Neural progenitor cell (in vitro differentiated cells): ENCODE results near the gene KCNK1.

Experiments used
- CTCF ChIP-seq: fragments of 200-600 bp; sonication (generic); IDR thresholded peaks from 2 replicates; pipeline ENCODE4 v1.5.1; 2017; ENCODE audit warnings: antibody characterized with exemption, mild to moderate bottlenecking
- EZH2 ChIP-seq: fragments of 200-600 bp; sonication (generic); IDR thresholded peaks from 2 replicates; pipeline ENCODE4 v1.6.1; 2017; ENCODE audit warnings: antibody characterized with exemption, mild to moderate bottlenecking, moderate library complexity
- EZH2phosphoT487 ChIP-seq: fragments of 200-600 bp; sonication (generic); IDR thresholded peaks from 2 replicates; pipeline ENCODE4 v1.6.1; 2017; ENCODE audit warnings: antibody characterized with exemption

DNA sequence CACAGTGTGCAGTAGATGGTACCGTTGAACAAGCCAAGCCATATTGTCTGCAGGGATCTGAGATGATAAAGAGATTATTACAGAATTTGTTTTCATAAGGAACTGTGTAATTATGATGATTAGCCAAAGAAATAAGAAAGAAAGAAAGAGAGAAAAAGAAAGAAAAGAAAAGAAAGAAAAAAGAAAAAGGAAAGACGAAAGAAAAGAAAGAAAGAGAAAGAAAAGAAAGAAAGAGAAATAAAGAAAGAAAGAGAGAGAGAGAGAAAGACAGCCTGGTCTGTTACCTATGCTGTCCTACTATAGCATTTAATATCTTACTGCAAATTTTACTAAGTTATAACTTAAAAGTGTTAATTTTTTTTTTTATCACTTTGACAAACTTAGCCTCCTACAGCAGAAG lies 43.6 kb downstream of the KCNK1 start:
- TF ChIP-seq CTCF = no peak
- TF ChIP-seq EZH2phosphoT487 = no peak
- TF ChIP-seq EZH2 = no peak
